ENCODE data around the gene RHOB. TPM values are rescaled to one million over a fixed set of nuclear protein-coding genes. Genes with fewer than 3 reads are reported as not detected.

The RHOB gene
- total RNA-seq, 1 experiment from 2014 or later, result not detected

- Histone ChIP-seq H3K27ac (ENCODE audit: low read length) (no peak overlapping the region), H3K4me2 (ENCODE audit: low read depth, low read length, poor library complexity, severe bottlenecking) (no peak overlapping the region), H3K9ac (ENCODE audit: low read length) (no peak overlapping the region), H3K9me2 (replicated peaks; ENCODE audit: insufficient read depth, low read length) (no peaks in the 10 kb centered on the region), H3K36me3 (ENCODE audit: insufficient read depth, low read length) (no peaks in the 10 kb centered on the region), H3K4me1 (ENCODE audit: low read length) (no peaks in the 10 kb centered on the region), H3K27me3 (ENCODE audit: low read length) (no peaks in the 10 kb centered on the region), H2AFZ (ENCODE audit: low read length) (no peak overlapping the region), H3K79me2 (ENCODE audit: low read length) (no peaks in the 10 kb centered on the region), H3K9me3 (ENCODE audit: low read length) (no peaks in the 10 kb centered on the region), H3K4me3 (ENCODE audit: low read length) (no peak overlapping the region), H4K20me1 (ENCODE audit: insufficient read depth, low read depth, low read length) (no peaks in the 10 kb centered on the region)
- DNase-seq, result no peak
These were observed 4.1 kb downstream of the RHOB start for GRCh38 chr2:20451000-20451290.

- H3K27ac ChIP-seq (ENCODE audit: low read length), result no peak overlapping the region
- H4K20me1 ChIP-seq (ENCODE audit: insufficient read depth, low read depth, low read length), result no peaks in the 10 kb centered on the region
- H3K4me2 ChIP-seq (ENCODE audit: low read depth, low read length, poor library complexity, severe bottlenecking), result no peak overlapping the region
- H3K9me3 ChIP-seq (ENCODE audit: low read length), result no peaks in the 10 kb centered on the region
- no peaks in the 10 kb centered on the region for H3K27me3 ChIP-seq (ENCODE audit: low read length)
- no peaks in the 10 kb centered on the region for H3K36me3 ChIP-seq (ENCODE audit: insufficient read depth, low read length)
- H2AFZ ChIP-seq (ENCODE audit: low read length), result no peak overlapping the region
- H3K4me1 ChIP-seq (ENCODE audit: low read length), result no peaks in the 10 kb centered on the region
- H3K9me2 ChIP-seq (replicated peaks; ENCODE audit: insufficient read depth, low read length), result no peaks in the 10 kb centered on the region
- H3K9ac ChIP-seq (ENCODE audit: low read length), result no peak overlapping the region
- DNase-seq, result no peak
- no peak overlapping the region for H3K4me3 ChIP-seq (ENCODE audit: low read length)
- H3K79me2 ChIP-seq (ENCODE audit: low read length), result no peaks in the 10 kb centered on the region
These were observed 4.5 kb downstream of the RHOB start for GRCh38 chr2:20451341-20451740.

GRCh38 chr2:20451761-20452499, 5.1 kb downstream of the RHOB start:
- Histone ChIP-seq H3K79me2 (ENCODE audit: low read length) (no peaks in the 10 kb centered on the region), H2AFZ (ENCODE audit: low read length) (no peak overlapping the region), H4K20me1 (ENCODE audit: insufficient read depth, low read depth, low read length) (no peaks in the 10 kb centered on the region)

DNA sequence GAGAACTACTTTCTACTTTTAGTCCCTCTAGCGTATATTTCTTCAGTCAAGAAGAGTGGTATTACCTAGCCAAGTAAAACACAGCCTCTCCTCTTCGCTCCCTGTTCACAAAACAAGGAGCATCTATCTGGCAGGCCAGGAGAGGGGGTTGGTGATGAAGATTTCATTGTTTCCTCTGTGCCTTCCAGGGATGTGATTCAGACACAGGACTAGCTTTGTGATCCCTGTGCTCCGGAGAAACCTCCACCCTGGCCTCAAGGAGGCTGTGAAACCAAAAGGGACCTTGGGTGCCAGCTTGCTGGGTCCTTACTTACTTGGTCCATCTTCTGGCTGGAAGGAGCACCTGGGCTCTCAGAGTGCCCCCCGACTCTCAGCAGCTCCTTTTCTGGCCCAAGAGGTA, 5.7 kb downstream of the RHOB start:
- no peaks in the 10 kb centered on the region for H3K9me2 ChIP-seq (replicated peaks; ENCODE audit: insufficient read depth, low read length)
- H3K9ac ChIP-seq (ENCODE audit: low read length), result no peak overlapping the region
- no peaks in the 10 kb centered on the region for H3K79me2 ChIP-seq (ENCODE audit: low read length)
- no peak overlapping the region for H3K27ac ChIP-seq (ENCODE audit: low read length)
- H3K36me3 ChIP-seq (ENCODE audit: insufficient read depth, low read length), result no peaks in the 10 kb centered on the region
- no peaks in the 10 kb centered on the region for H3K9me3 ChIP-seq (ENCODE audit: low read length)
- no peak overlapping the region for H3K4me2 ChIP-seq (ENCODE audit: low read depth, low read length, poor library complexity, severe bottlenecking)
- H3K27me3 ChIP-seq (ENCODE audit: low read length), result no peaks in the 10 kb centered on the region
- no peaks in the 10 kb centered on the region for H4K20me1 ChIP-seq (ENCODE audit: insufficient read depth, low read depth, low read length)
- H2AFZ ChIP-seq (ENCODE audit: low read length), result no peak overlapping the region
- no peak overlapping the region for H3K4me3 ChIP-seq (ENCODE audit: low read length)
- DNase-seq, result no peak
- no peaks in the 10 kb centered on the region for H3K4me1 ChIP-seq (ENCODE audit: low read length)

More at GRCh38 chr2:20451761-20452499, 5.1 kb downstream of the RHOB start:
- no peaks in the 10 kb centered on the region for H3K9me3 ChIP-seq (ENCODE audit: low read length)
- H3K4me2 ChIP-seq (ENCODE audit: low read depth, low read length, poor library complexity, severe bottlenecking), result no peak overlapping the region
- H3K9ac ChIP-seq (ENCODE audit: low read length), result no peak overlapping the region
- no peak overlapping the region for H3K27ac ChIP-seq (ENCODE audit: low read length)
- H3K27me3 ChIP-seq (ENCODE audit: low read length), result no peaks in the 10 kb centered on the region
- no peaks in the 10 kb centered on the region for H3K4me1 ChIP-seq (ENCODE audit: low read length)
- H3K4me3 ChIP-seq (ENCODE audit: low read length), result no peak overlapping the region
- no peaks in the 10 kb centered on the region for H3K9me2 ChIP-seq (replicated peaks; ENCODE audit: insufficient read depth, low read length)
- H3K36me3 ChIP-seq (ENCODE audit: insufficient read depth, low read length), result no peaks in the 10 kb centered on the region
- DNase-seq, result no peak

GRCh38 chr2:20453087-20453486, 6.2 kb downstream of the RHOB start:
- DNase-seq, result no peak
- H2AFZ ChIP-seq (ENCODE audit: low read length), result no peak overlapping the region
- H4K20me1 ChIP-seq (ENCODE audit: insufficient read depth, low read depth, low read length), result no peaks in the 10 kb centered on the region
- H3K9me3 ChIP-seq (ENCODE audit: low read length), result no peaks in the 10 kb centered on the region
- H3K4me3 ChIP-seq (ENCODE audit: low read length), result no peak overlapping the region
- no peak overlapping the region for H3K27ac ChIP-seq (ENCODE audit: low read length)
- H3K36me3 ChIP-seq (ENCODE audit: insufficient read depth, low read length), result no peaks in the 10 kb centered on the region
- no peak overlapping the region for H3K9ac ChIP-seq (ENCODE audit: low read length)
- no peak overlapping the region for H3K4me2 ChIP-seq (ENCODE audit: low read depth, low read length, poor library complexity, severe bottlenecking)
- H3K9me2 ChIP-seq (replicated peaks; ENCODE audit: insufficient read depth, low read length), result no peaks in the 10 kb centered on the region
- H3K4me1 ChIP-seq (ENCODE audit: low read length), result no peaks in the 10 kb centered on the region
- H3K27me3 ChIP-seq (ENCODE audit: low read length), result no peaks in the 10 kb centered on the region
- no peaks in the 10 kb centered on the region for H3K79me2 ChIP-seq (ENCODE audit: low read length)

GRCh38 chr2:20454036-20454981, 7.4 kb downstream of the RHOB start:
- H3K9ac ChIP-seq (ENCODE audit: low read length), result no peak overlapping the region
- no peak for DNase-seq
- no peaks in the 10 kb centered on the region for H4K20me1 ChIP-seq (ENCODE audit: insufficient read depth, low read depth, low read length)
- H3K4me3 ChIP-seq (ENCODE audit: low read length), result no peak overlapping the region
- H3K4me1 ChIP-seq (ENCODE audit: low read length), result no peaks in the 10 kb centered on the region
- H2AFZ ChIP-seq (ENCODE audit: low read length), result no peak overlapping the region
- no peaks in the 10 kb centered on the region for H3K9me2 ChIP-seq (replicated peaks; ENCODE audit: insufficient read depth, low read length)
- H3K36me3 ChIP-seq (ENCODE audit: insufficient read depth, low read length), result no peaks in the 10 kb centered on the region
- no peak overlapping the region for H3K27ac ChIP-seq (ENCODE audit: low read length)
- no peaks in the 10 kb centered on the region for H3K9me3 ChIP-seq (ENCODE audit: low read length)
- H3K27me3 ChIP-seq (ENCODE audit: low read length), result no peaks in the 10 kb centered on the region
- no peaks in the 10 kb centered on the region for H3K79me2 ChIP-seq (ENCODE audit: low read length)
- H3K4me2 ChIP-seq (ENCODE audit: low read depth, low read length, poor library complexity, severe bottlenecking), result no peak overlapping the region

GRCh38 chr2:20455076-20455587, 8.3 kb downstream of the RHOB start:
- DNase-seq, result no peak
- H3K79me2 ChIP-seq (ENCODE audit: low read length), result no peaks in the 10 kb centered on the region
- H4K20me1 ChIP-seq (ENCODE audit: insufficient read depth, low read depth, low read length), result no peaks in the 10 kb centered on the region
- no peaks in the 10 kb centered on the region for H3K36me3 ChIP-seq (ENCODE audit: insufficient read depth, low read length)
- H3K9me3 ChIP-seq (ENCODE audit: low read length), result no peaks in the 10 kb centered on the region
- no peaks in the 10 kb centered on the region for H3K27me3 ChIP-seq (ENCODE audit: low read length)
- no peaks in the 10 kb centered on the region for H3K4me1 ChIP-seq (ENCODE audit: low read length)
- no peak overlapping the region for H3K4me3 ChIP-seq (ENCODE audit: low read length)
- H3K4me2 ChIP-seq (ENCODE audit: low read depth, low read length, poor library complexity, severe bottlenecking), result no peak overlapping the region
- no peak overlapping the region for H2AFZ ChIP-seq (ENCODE audit: low read length)
- no peaks in the 10 kb centered on the region for H3K9me2 ChIP-seq (replicated peaks; ENCODE audit: insufficient read depth, low read length)
- H3K27ac ChIP-seq (ENCODE audit: low read length), result no peak overlapping the region
- H3K9ac ChIP-seq (ENCODE audit: low read length), result no peak overlapping the region

- Histone ChIP-seq H3K27me3 (ENCODE audit: low read length) (no peaks in the 10 kb centered on the region), H3K9ac (ENCODE audit: low read length) (no peak overlapping the region), H3K4me1 (ENCODE audit: low read length) (no peaks in the 10 kb centered on the region), H3K4me3 (ENCODE audit: low read length) (no peak overlapping the region), H3K4me2 (ENCODE audit: low read depth, low read length, poor library complexity, severe bottlenecking) (no peak overlapping the region), H3K27ac (ENCODE audit: low read length) (no peak overlapping the region), H4K20me1 (ENCODE audit: insufficient read depth, low read depth, low read length) (no peaks in the 10 kb centered on the region), H3K36me3 (ENCODE audit: insufficient read depth, low read length) (no peaks in the 10 kb centered on the region), H3K9me2 (replicated peaks; ENCODE audit: insufficient read depth, low read length) (no peaks in the 10 kb centered on the region), H3K79me2 (ENCODE audit: low read length) (no peaks in the 10 kb centered on the region), H3K9me3 (ENCODE audit: low read length) (no peaks in the 10 kb centered on the region), H2AFZ (ENCODE audit: low read length) (no peak overlapping the region)
- peak; percentile 22 for DNase-seq
These were observed 9.3 kb downstream of the RHOB start for GRCh38 chr2:20456116-20456571.

Measured in Karpas-422 (cell line).